K562 (cell line): ENCODE results near the gene OR52R1. TPM values are rescaled to one million over a fixed set of nuclear protein-coding genes. Genes with fewer than 3 reads are reported as not detected.

Experiments
- ADNP ChIP-seq: fragments of 200-800 bp; sonication (Bioruptor generic); IDR thresholded peaks from 2 replicates; pipeline ENCODE4 v1.6.1; 2016; ENCODE audit warnings: missing genetic modification characterization, missing compliant biosample characterization
- CHD1 ChIP-seq: fragments of 200-600 bp; sonication (generic); IDR thresholded peaks from one replicate; pipeline ENCODE4 v1.6.1; 2012; ENCODE audit warnings: mild to moderate bottlenecking, moderate library complexity, low read length, inconsistent platforms
- FIP1L1 ChIP-seq: fragments of 200-400 bp; formaldehyde crosslinking; IDR thresholded peaks from 2 replicates; pipeline ENCODE4 v1.6.1; 2018; ENCODE audit warnings: mild to moderate bottlenecking, low read depth, low read length; ENCODE audit not compliant: poor library complexity, severe bottlenecking
- GABPB2 ChIP-seq: fragments of 250-450 bp; sonication (Bioruptor Pico); conservative IDR thresholded peaks from 2 replicates; pipeline ENCODE4 v1.5.1; 2021; ENCODE audit warnings: mild to moderate bottlenecking
- MCM5 ChIP-seq: fragments of 450-650 bp; IDR thresholded peaks from 2 replicates; pipeline ENCODE4 v1.6.1; 2016; ENCODE audit warnings: low read depth
- NUFIP1 ChIP-seq: fragments of 450-650 bp; IDR thresholded peaks from 2 replicates; pipeline ENCODE4 v1.6.1; 2018; ENCODE audit not compliant: partially characterized antibody
- SMAD2 ChIP-seq: fragments of 150-350 bp; IDR thresholded peaks from 2 replicates; pipeline ENCODE4 v1.6.1; 2014; ENCODE audit warnings: low read depth, mild to moderate bottlenecking, low read length
- SRF ChIP-seq, 2 experiments: fragments of 250-450, 450-650 bp in 1 of 2; sonication (Bioruptor Pico) in 1 of 2; sonication (generic) in 1 of 2; formaldehyde crosslinking; IDR thresholded peaks; 2 replicates each; pipeline versions ENCODE4 v1.5.0 to v1.5.1; 2020 to 2022; ENCODE audit warnings: mild to moderate bottlenecking in 1 of 2, missing genetic modification reagents in 1 of 2
- TCF7L2 ChIP-seq: fragments of 150-350 bp; IDR thresholded peaks from 2 replicates; pipeline ENCODE4 v1.6.1; 2016; ENCODE audit warnings: low read depth, mild to moderate bottlenecking, low read length, moderate library complexity
- ZBTB40 ChIP-seq, 2 experiments: fragments of 450-650 bp in 1 of 2; sonication (generic) in 1 of 2; formaldehyde crosslinking in 1 of 2; IDR thresholded peaks; 2 replicates each; pipeline versions ENCODE4 v1.7.1 to v1.9.0; 2016 to 2022; ENCODE audit warnings: inconsistent platforms in 1 of 2, mild to moderate bottlenecking in 1 of 2, missing genetic modification reagents in 1 of 2
- ZEB2 ChIP-seq: fragments of 450-650 bp; IDR thresholded peaks from 2 replicates; pipeline ENCODE4 v1.6.1; 2016
- ZNF143 ChIP-seq: sonication (generic); formaldehyde crosslinking; IDR thresholded peaks from 2 replicates; pipeline ENCODE4 v1.9.0; 2022; ENCODE audit warnings: mild to moderate bottlenecking, missing genetic modification reagents
- ZNF668 ChIP-seq: fragments of 250-450 bp; sonication (Bioruptor Pico); IDR thresholded peaks from 2 replicates; pipeline ENCODE4 v1.8.0; 2022; ENCODE audit warnings: mild to moderate bottlenecking, inconsistent platforms
- polyA plus RNA-seq, 8 experiments: library from polyadenylated mRNA; depleted of rRNA in 4 of 8; stranded (reverse) in 5 of 8; unstranded in 3 of 8; fragments of >200 nt; fragmentation: Nextera tagmentation in 2 of 8; fragmentation: Illumina TruSeq in 1 of 8; extraction: Ambion mirVana in 2 of 8; extraction: Trizol in 1 of 8; gene quantifications; 2 replicates each; pipeline versions ENCODE4 v1.2.1 to v1.2.3, GENCODE V29; 2011 to 2014; ENCODE audit warnings: inconsistent platforms in 1 of 8, missing spikeins in 1 of 8
- total RNA-seq, 7 experiments: library from RNA; depleted of rRNA in 6 of 7; stranded (reverse); fragments of >200 nt in 6 of 7; fragmentation: Illumina TruSeq in 2 of 7; extraction: Trizol in 2 of 7; gene quantifications; 2 replicates each; pipeline versions ENCODE4 v1.2.1 to v1.2.3, GENCODE V29; 2011 to 2021; ENCODE audit warnings: low replicate concordance in 1 of 7
- TF ChIP-seq, protein P1 (sequence below): fragments of 150-350 bp; conservative IDR thresholded peaks from 2 replicates; pipeline ENCODE4 v1.6.1; 2014; ENCODE audit warnings: low read length

Gene OR52R1
- total and polyA plus RNA-seq, 9 of the 15 experiments (the other 6 are each of a cell fraction or from before 2014, with no cell fraction given): not detected

GRCh38 chr11:4830346-4830745 is 26.2 kb upstream of the OR52R1 start (continued):
- TF ChIP-seq ZBTB40 (IDR thresholded peaks at IDR 0.05): no peak
- no peak for TF ChIP-seq ZBTB40 (CRISPR knock-in tag; IDR thresholded peaks at IDR 0.05)
- TF ChIP-seq TCF7L2: no peak
- TF ChIP-seq MCM5: no peak
- TF ChIP-seq SMAD2: no peak
- no peak for TF ChIP-seq ZNF143 (CRISPR knock-in tag)
- TF ChIP-seq ADNP (tag): no peak
- TF ChIP-seq NUFIP1: no peak
- no peak for TF ChIP-seq ZNF668 (CRISPR knock-in tag)
- no peak for TF ChIP-seq GABPB2
- TF ChIP-seq FIP1L1: no peak
- TF ChIP-seq, protein P1, sequence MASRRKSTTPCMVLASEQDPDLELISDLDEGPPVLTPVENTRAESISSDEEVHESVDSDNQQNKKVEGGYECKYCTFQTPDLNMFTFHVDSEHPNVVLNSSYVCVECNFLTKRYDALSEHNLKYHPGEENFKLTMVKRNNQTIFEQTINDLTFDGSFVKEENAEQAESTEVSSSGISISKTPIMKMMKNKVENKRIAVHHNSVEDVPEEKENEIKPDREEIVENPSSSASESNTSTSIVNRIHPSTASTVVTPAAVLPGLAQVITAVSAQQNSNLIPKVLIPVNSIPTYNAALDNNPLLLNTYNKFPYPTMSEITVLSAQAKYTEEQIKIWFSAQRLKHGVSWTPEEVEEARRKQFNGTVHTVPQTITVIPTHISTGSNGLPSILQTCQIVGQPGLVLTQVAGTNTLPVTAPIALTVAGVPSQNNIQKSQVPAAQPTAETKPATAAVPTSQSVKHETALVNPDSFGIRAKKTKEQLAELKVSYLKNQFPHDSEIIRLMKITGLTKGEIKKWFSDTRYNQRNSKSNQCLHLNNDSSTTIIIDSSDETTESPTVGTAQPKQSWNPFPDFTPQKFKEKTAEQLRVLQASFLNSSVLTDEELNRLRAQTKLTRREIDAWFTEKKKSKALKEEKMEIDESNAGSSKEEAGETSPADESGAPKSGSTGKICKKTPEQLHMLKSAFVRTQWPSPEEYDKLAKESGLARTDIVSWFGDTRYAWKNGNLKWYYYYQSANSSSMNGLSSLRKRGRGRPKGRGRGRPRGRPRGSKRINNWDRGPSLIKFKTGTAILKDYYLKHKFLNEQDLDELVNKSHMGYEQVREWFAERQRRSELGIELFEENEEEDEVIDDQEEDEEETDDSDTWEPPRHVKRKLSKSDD: no peak
- TF ChIP-seq ZEB2: no peak
- no peak for TF ChIP-seq CHD1
- no peak for TF ChIP-seq SRF (CRISPR knock-in tag; IDR thresholded peaks at IDR 0.05)
- TF ChIP-seq, all 486 proteins: peak for 0
